Skin epidermis (tissue), 12 donors: Measurements from ENCODE around the gene GRID2.
"Not testable (repeated sequence)": the region's sequence is repeated elsewhere in the genome, so short reads cannot be mapped to it uniquely, and the experiment has no call there.

ENCODE experiments used
- H3K27ac ChIP-seq, 21 experiments: fragments of 200-600 bp; sonication (generic) in 11 of 21; one replicate each; pipeline ENCODE4 v1.5.0; 2020; ENCODE audit warnings: mild to moderate bottlenecking in 3 of 21, inconsistent platforms in 2 of 21, moderate library complexity in 2 of 21
- H3K4me3 ChIP-seq, 7 experiments: fragments of 200-600 bp; sonication (generic) in 2 of 7; one replicate each; pipeline ENCODE4 v1.5.0; 2020; ENCODE audit warnings: inconsistent platforms in 2 of 7, mild to moderate bottlenecking in 2 of 7, moderate library complexity in 1 of 7

GRID2 gene

GRCh38 chr4:92303621-92304027 lies at the start of gene GRID2:
GRID2 (plus strand) TSS chr4:92303966.
- H3K4me3 ChIP-seq = peak within 1 kb of the TSS in 1 of 7 experiments; percentile 4
- no peak within 1 kb of the TSS for H3K27ac ChIP-seq

DNA sequence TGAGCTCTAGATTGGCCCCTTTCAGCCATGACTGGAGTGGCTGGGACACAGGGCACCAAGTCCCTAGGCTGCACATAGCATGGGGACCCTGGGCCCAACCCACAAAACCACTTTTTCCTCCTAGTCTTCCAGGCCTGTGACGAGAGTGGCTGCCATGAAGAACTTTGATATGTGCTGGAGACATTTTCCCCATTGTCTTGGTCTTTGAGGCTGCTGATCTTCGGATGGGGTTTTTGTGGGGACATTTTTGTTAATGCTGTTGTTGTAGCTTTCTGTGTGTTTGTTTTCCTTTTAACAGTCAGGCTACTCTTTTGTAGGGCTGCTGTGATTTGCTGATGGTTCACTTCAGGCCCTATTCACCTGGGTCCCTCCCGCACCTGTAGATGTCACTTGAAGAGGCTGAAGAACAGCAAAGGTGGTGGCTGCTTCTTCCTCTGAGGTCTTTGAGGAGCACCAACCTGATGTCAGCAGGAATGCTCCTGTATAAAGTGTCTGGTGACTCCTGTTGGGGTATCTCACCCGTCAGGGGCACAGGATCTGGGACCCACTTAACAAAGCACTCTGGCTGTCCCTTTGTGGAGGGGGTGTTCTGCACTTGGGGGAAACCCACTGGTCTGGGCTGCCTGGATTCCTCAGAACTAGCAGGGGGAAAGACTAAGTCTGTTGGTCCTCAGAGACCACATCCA lies 49.6 kb upstream of the GRID2 start:
- H3K4me3 ChIP-seq = no peak overlapping the region
- no peak overlapping the region for H3K27ac ChIP-seq

DNA sequence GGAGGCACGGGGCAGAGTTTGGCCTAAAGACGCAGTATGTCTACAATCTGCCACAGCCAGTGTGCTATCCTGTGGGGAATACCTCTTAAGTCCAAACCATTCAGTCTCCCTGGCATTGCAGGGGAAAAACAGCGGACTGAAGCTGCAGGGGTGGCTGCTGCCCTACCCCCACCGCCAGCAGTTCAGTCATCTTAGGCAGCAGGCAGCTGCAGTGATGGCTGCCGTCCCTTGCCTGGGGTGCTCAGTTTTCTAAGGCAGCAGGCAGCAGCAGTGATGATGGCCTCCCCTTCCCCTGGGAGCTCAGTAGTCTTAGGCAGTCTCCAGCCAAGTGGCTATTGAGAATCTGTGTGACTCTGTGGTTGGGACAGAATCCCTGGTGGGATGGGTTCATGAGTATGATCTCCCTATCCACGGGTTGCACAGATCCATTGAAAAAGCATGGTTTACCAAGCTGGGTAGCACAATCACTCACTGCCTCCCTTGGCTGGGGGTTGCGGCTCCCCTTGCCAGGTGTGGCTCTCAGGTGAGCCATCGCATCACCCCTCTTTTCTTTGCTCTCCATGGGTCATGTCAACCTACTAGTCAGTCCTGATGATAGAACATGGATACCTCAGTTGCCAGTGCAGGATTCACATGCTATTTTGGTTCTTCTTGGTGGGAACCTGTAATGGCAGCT lies 48.9 kb upstream of the GRID2 start:
- no peak overlapping the region for H3K4me3 ChIP-seq
- H3K27ac ChIP-seq = no peak overlapping the region

- no peak overlapping the region for H3K4me3 ChIP-seq
- no peak overlapping the region for H3K27ac ChIP-seq
These were observed 47.9 kb upstream of the GRID2 start for GRCh38 chr4:92255920-92256244.

GRCh38 chr4:92257931-92258857 lies 45.6 kb upstream of the GRID2 start:
- H3K27ac ChIP-seq = no peak overlapping the region
- H3K4me3 ChIP-seq = no peak overlapping the region

GRCh38 chr4:92261256-92261655 lies 42.5 kb upstream of the GRID2 start:
- Histone ChIP-seq H3K4me3 (no peak overlapping the region), H3K27ac (no peak overlapping the region)

DNA sequence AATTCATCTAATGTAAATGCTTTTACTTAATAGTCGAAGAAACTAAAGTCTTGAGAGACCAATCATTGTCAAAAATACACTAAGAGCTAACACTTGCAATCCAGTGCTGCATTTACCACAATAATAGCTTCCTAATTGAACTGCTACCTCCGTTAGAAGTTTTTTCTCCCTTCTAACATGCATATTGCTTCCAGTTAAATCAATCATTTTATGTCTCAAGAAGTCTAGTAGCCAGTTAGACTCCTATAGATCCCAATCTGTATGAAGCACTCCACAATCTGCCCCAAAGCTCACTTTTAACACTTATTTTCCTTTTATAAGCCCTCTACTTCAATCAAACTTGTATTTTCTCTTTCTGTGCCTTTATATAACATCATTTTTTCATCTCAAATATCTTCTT lies 41.4 kb upstream of the GRID2 start:
- H3K27ac ChIP-seq = no peak overlapping the region
- H3K4me3 ChIP-seq = no peak overlapping the region

DNA sequence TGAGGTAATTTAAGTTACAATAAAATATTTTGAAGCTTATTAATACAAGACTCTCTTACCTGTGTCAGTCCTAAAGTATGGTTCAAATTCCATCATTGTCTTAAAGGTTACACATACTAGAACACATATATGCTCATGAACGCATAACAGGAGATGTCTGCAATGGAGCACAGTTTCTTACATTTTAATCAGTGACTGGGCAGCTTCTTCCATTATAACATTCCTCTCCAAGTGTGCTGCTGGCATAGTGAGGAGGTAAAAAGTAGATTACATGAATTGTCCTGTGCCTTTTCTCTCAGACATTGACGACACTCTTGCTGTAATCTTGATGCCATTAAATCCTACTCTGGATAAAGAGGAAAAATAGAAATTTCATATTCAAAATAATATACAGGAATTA lies 40.8 kb upstream of the GRID2 start:
- Histone ChIP-seq H3K27ac (no peak overlapping the region), H3K4me3 (no peak overlapping the region)

GRCh38 chr4:92263575-92263974 lies 40.2 kb upstream of the GRID2 start:
- Histone ChIP-seq H3K27ac (no peak overlapping the region), H3K4me3 (no peak overlapping the region)

DNA sequence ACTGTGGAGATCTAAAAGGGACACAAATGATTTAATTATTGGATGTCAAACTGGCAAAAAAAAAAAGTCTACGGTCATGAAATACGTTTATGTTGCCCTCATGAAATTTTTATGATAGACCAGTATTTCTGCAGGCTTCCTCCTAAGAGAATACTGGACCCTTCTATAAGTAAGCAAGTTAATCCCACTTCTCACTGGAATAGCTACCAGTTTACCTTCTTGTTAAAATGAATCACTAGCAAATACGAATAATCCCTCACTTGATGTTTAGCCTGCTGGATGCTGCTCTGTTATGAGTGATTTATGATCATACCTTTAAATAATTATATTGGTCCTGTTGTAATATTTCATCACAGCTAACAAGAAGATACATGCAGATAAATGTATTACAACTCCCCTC lies 39.6 kb upstream of the GRID2 start:
- Histone ChIP-seq H3K27ac (no peak overlapping the region), H3K4me3 (no peak overlapping the region)

GRCh38 chr4:92265021-92265420 lies 38.7 kb upstream of the GRID2 start:
- Histone ChIP-seq H3K27ac (no peak overlapping the region), H3K4me3 (no peak overlapping the region)

DNA sequence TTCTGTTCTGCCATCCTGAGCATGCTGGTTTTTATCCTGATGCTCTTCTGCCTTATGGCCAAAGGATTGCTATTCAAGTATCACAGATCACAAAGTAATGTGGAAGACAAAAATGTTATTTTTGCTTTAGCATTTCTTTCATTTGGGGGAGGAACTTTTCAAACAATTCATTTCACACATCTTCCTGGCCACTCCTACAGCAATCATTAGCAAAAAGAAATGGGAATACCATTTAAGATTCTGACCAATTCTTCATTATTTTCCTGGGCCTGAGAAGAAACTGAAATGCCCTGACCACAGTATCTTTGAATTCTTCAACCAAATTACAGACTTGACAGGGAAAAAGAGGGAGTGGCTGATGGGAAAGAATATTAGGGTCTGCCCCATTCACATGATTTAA lies 38.0 kb upstream of the GRID2 start:
- no peak overlapping the region for H3K4me3 ChIP-seq
- no peak overlapping the region for H3K27ac ChIP-seq

GRCh38 chr4:92266521-92266920 lies 37.2 kb upstream of the GRID2 start:
- Histone ChIP-seq H3K27ac (no peak overlapping the region), H3K4me3 (no peak overlapping the region)

GRCh38 chr4:92268642-92269041 lies 35.1 kb upstream of the GRID2 start:
- Histone ChIP-seq H3K27ac (no peak overlapping the region), H3K4me3 (no peak overlapping the region)

GRCh38 chr4:92270908-92271307 lies 32.9 kb upstream of the GRID2 start:
- Histone ChIP-seq H3K27ac (no peak overlapping the region), H3K4me3 (no peak overlapping the region)

- H3K4me3 ChIP-seq, H3K27ac ChIP-seq: not testable (repeated sequence)
These were observed 32.2 kb upstream of the GRID2 start for GRCh38 chr4:92271551-92271950.

- not testable (repeated sequence) for H3K27ac ChIP-seq, H3K4me3 ChIP-seq
These were observed 26.5 kb upstream of the GRID2 start for GRCh38 chr4:92277057-92277881.

- Histone ChIP-seq H3K27ac (no peak overlapping the region), H3K4me3 (no peak overlapping the region)
These were observed 24.5 kb upstream of the GRID2 start for GRCh38 chr4:92279296-92279695.

- Histone ChIP-seq H3K27ac (no peak overlapping the region), H3K4me3 (no peak overlapping the region)
These were observed 4.6 kb upstream of the GRID2 start for GRCh38 chr4:92299152-92299551.

DNA sequence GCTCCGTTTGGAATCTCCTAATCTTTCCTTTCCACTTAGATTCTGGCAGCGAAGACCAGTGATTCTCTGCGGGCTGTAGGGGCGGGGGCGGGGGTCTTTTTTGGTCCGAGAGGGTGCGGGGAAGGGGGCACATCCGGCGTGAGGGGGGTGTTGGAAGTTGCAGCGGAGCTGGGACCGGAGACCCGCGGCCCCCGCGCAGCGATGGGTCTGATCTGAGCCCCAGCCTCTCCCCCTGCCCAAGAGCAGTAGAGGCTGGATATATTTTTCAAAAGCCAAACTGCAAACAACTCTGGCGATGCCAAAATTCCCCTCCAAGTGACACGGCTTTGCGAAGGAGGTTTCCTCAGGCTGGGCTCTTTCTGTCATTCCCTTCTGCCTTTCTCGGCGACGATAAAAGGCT lies 355 bp downstream of the GRID2 start:
- peak overlapping the region in 1 of 7 experiments; percentile 4 for H3K4me3 ChIP-seq
- no peak overlapping the region for H3K27ac ChIP-seq
